GM06990 (cell line): ENCODE data around the gene JARID2.

Experiments used
- DNase-seq: peaks from one replicate; pipeline ENCODE4 v3.0.0-alpha.2; 2011; ENCODE audit not compliant: insufficient read length; ENCODE audit errors: extremely low read depth
- H3K27me3 ChIP-seq: replicated peaks from 2 replicates; pipeline ENCODE4 v1.6.0; 2011; ENCODE audit warnings: low read length; ENCODE audit not compliant: control insufficient read depth, insufficient read depth
- H3K36me3 ChIP-seq: 2 replicates; pipeline ENCODE4 v1.5.1; 2011; ENCODE audit warnings: low read length; ENCODE audit not compliant: control insufficient read depth, insufficient read depth
- H3K4me3 ChIP-seq: replicated peaks from 2 replicates; pipeline ENCODE4 v1.5.1; 2011; ENCODE audit warnings: low read depth, mild to moderate bottlenecking, control low read depth, low read length
- CTCF ChIP-seq: IDR thresholded peaks from 2 replicates; pipeline ENCODE4 v1.5.1; 2011; ENCODE audit warnings: low read length, control low read depth, mild to moderate bottlenecking, inconsistent platforms; ENCODE audit not compliant: insufficient read depth, poor library complexity, severe bottlenecking

Gene JARID2

GRCh38 chr6:15522026-15522425, 276.2 kb downstream of the JARID2 start:
- no peak for TF ChIP-seq CTCF
- no peak overlapping the region for H3K4me3 ChIP-seq
- H3K27me3 ChIP-seq = no peaks in the 10 kb centered on the region
- peaks cover 20% of the 10 kb centered on the region for H3K36me3 ChIP-seq
- no peak for DNase-seq

- TF ChIP-seq CTCF = no peak
- DNase-seq = no peak
- Histone ChIP-seq H3K4me3 (no peak overlapping the region), H3K27me3 (no peaks in the 10 kb centered on the region), H3K36me3 (peaks cover 16% of the 10 kb centered on the region)
Measured at GRCh38 chr6:15522427-15522826, 276.6 kb downstream of the JARID2 start.

GRCh38 chr6:15522856-15523529, 277.1 kb downstream of the JARID2 start:
- DNase-seq = no peak
- Histone ChIP-seq H3K36me3 (peaks cover 14% of the 10 kb centered on the region), H3K4me3 (no peak overlapping the region), H3K27me3 (no peaks in the 10 kb centered on the region)
- no peak for TF ChIP-seq CTCF

GRCh38 chr6:15523679-15524630, 278.1 kb downstream of the JARID2 start:
- no peak overlapping the region for H3K4me3 ChIP-seq
- no peak for TF ChIP-seq CTCF
- H3K27me3 ChIP-seq = no peaks in the 10 kb centered on the region
- no peak for DNase-seq
- H3K36me3 ChIP-seq = peaks cover 10% of the 10 kb centered on the region

GRCh38 chr6:15524861-15525401, 279.1 kb downstream of the JARID2 start:
- Histone ChIP-seq H3K4me3 (no peak overlapping the region), H3K27me3 (no peaks in the 10 kb centered on the region), H3K36me3 (peaks cover 12% of the 10 kb centered on the region)
- TF ChIP-seq CTCF = no peak
- no peak for DNase-seq
